ENCODE data around the gene LMBR1.
A peak's percentile ranks its signal among the peaks of the same experiment; 100 is the strongest.
"Not testable (repeated sequence)": the region's sequence is repeated elsewhere in the genome, so short reads cannot be mapped to it uniquely, and the experiment has no call there.

Gene LMBR1

GRCh38 chr7:156892821-156893706 is at the start of gene LMBR1:
Gene LMBR1, minus strand, starts transcription at chr7:156893183. Its CDS starts 190 bp downstream, at chr7:156892993.
- DNase-seq (ENCODE audit: low read depth in 3 of 3), result peak; percentile 91 to 95 (median 94)

GRCh38 chr7:156942708-156943090 is 49.7 kb upstream of the LMBR1 start:
- DNase-seq (ENCODE audit: low read depth in 3 of 3), result no peak

GRCh38 chr7:156941393-156942182 is 48.6 kb upstream of the LMBR1 start:
- DNase-seq (ENCODE audit: low read depth in 3 of 3), result no peak

GRCh38 chr7:156940421-156941122 is 47.6 kb upstream of the LMBR1 start:
- no peak for DNase-seq (ENCODE audit: low read depth in 3 of 3)

GRCh38 chr7:156936766-156937165 is 43.8 kb upstream of the LMBR1 start:
- not testable (repeated sequence) for DNase-seq (ENCODE audit: low read depth in 3 of 3)

GRCh38 chr7:156935250-156935649 is 42.3 kb upstream of the LMBR1 start:
- no peak for DNase-seq (ENCODE audit: low read depth in 3 of 3)

- DNase-seq (ENCODE audit: low read depth in 3 of 3), result no peak
Measured at GRCh38 chr7:156932006-156932405, 39.0 kb upstream of the LMBR1 start.

- no peak for DNase-seq (ENCODE audit: low read depth in 3 of 3)
Measured at GRCh38 chr7:156929789-156930539, 37.0 kb upstream of the LMBR1 start.

GRCh38 chr7:156928406-156928747 is 35.4 kb upstream of the LMBR1 start:
- DNase-seq (ENCODE audit: low read depth in 3 of 3), result no peak

GRCh38 chr7:156927571-156928405 is 34.8 kb upstream of the LMBR1 start:
- no peak for DNase-seq (ENCODE audit: low read depth in 3 of 3)

GRCh38 chr7:156925821-156926220 is 32.8 kb upstream of the LMBR1 start:
- DNase-seq (ENCODE audit: low read depth in 3 of 3), result not testable (repeated sequence)

GRCh38 chr7:156922304-156922703 is 29.3 kb upstream of the LMBR1 start:
- not testable (repeated sequence) for DNase-seq (ENCODE audit: low read depth in 3 of 3)

GRCh38 chr7:156920487-156921373 is 27.7 kb upstream of the LMBR1 start:
- not testable (repeated sequence) for DNase-seq (ENCODE audit: low read depth in 3 of 3)

- DNase-seq (ENCODE audit: low read depth in 3 of 3), result no peak
Measured at GRCh38 chr7:156920076-156920475, 27.1 kb upstream of the LMBR1 start.

- DNase-seq (ENCODE audit: low read depth in 3 of 3), result no peak
Measured at GRCh38 chr7:156919132-156919713, 26.2 kb upstream of the LMBR1 start.

- DNase-seq (ENCODE audit: low read depth in 3 of 3), result no peak
Measured at GRCh38 chr7:156918635-156919034, 25.7 kb upstream of the LMBR1 start.

- DNase-seq (ENCODE audit: low read depth in 3 of 3), result not testable (repeated sequence)
Measured at GRCh38 chr7:156909574-156910252, 16.7 kb upstream of the LMBR1 start.

- DNase-seq (ENCODE audit: low read depth in 3 of 3), result no peak
Measured at GRCh38 chr7:156907656-156908055, 14.7 kb upstream of the LMBR1 start.

Measured in stimulated activated CD4-positive, alpha-beta T cell treated with anti-CD3 and anti-CD28 coated beads, TNF-alpha, amount 100 ng/mL, for 4 hours (primary cell).